Coronary artery (tissue), 2 donors: ENCODE data around the gene TTC39A.

Experiments used
- DNase-seq: peaks from one replicate; pipeline ENCODE4 v3.0.0-alpha.2; 2017; ENCODE audit warnings: low spot score
- H3K27ac ChIP-seq, 2 donors: fragments of 200-600 bp; sonication (generic); one replicate each; pipeline ENCODE4 v1.5.1; 2016 to 2019
- H3K4me3 ChIP-seq: fragments of 200-600 bp; sonication (generic); 2 replicates; pipeline ENCODE4 v1.5.1; 2016; ENCODE audit warnings: mild to moderate bottlenecking, moderate library complexity
- CTCF ChIP-seq: fragments of 200-600 bp; sonication (generic); IDR thresholded peaks from one replicate; pipeline ENCODE4 v1.5.1; 2019; ENCODE audit warnings: antibody characterized with exemption

TTC39A gene

GRCh38 chr1:51282605-51283004, 47.8 kb downstream of the TTC39A start:
- peak overlapping the region; percentile 41 to 66 for H3K27ac ChIP-seq

GRCh38 chr1:51281807-51282206, 48.6 kb downstream of the TTC39A start:
- Histone ChIP-seq H3K27ac (peak overlapping the region; percentile 41 to 66), H3K4me3 (no peak overlapping the region)
- TF ChIP-seq CTCF, result no peak
- DNase-seq, result no peak

More at GRCh38 chr1:51282605-51283004, 47.8 kb downstream of the TTC39A start:
- H3K4me3 ChIP-seq, result peak overlapping the region; percentile 45
- TF ChIP-seq CTCF, result no peak
- DNase-seq, result no peak

GRCh38 chr1:51280321-51280978, 49.9 kb downstream of the TTC39A start:
- H3K4me3 ChIP-seq, result no peak overlapping the region
- H3K27ac ChIP-seq, result no peak overlapping the region
- TF ChIP-seq CTCF, result no peak
- DNase-seq, result no peak

- DNase-seq, result no peak
Measured at GRCh38 chr1:51276286-51276685, 54.1 kb downstream of the TTC39A start.

GRCh38 chr1:51274676-51275075, 55.7 kb downstream of the TTC39A start:
- TF ChIP-seq CTCF, result no peak
- no peak overlapping the region for H3K27ac ChIP-seq
- no peak for DNase-seq
- no peak overlapping the region for H3K4me3 ChIP-seq

More at GRCh38 chr1:51276286-51276685, 54.1 kb downstream of the TTC39A start:
- no peak for TF ChIP-seq CTCF
- no peak overlapping the region for H3K4me3 ChIP-seq
- H3K27ac ChIP-seq, result no peak overlapping the region

GRCh38 chr1:51272916-51273315, 57.4 kb downstream of the TTC39A start:
- no peak for DNase-seq
- Histone ChIP-seq H3K27ac (no peak overlapping the region), H3K4me3 (no peak overlapping the region)
- no peak for TF ChIP-seq CTCF

- Histone ChIP-seq H3K4me3 (no peak overlapping the region), H3K27ac (peak overlapping the region in 1 of 2 donors; percentile 44)
- TF ChIP-seq CTCF, result no peak
- no peak for DNase-seq
Measured at GRCh38 chr1:51270751-51271150, 59.6 kb downstream of the TTC39A start.
